T-helper 9 cell (primary cell): ENCODE data around the gene OCEL1.
A peak's percentile ranks its signal among the peaks of the same experiment; 100 is the strongest.
"Not testable (repeated sequence)": the region's sequence is repeated elsewhere in the genome, so short reads cannot be mapped to it uniquely, and the experiment has no call there.

Source experiments
- DNase-seq: peaks from one replicate; pipeline ENCODE4 v3.0.0-alpha.2; 2020

Gene OCEL1

GRCh38 chr19:17266026-17266425 is 40.0 kb downstream of the OCEL1 start:
- no peak for DNase-seq

- no peak for DNase-seq
Measured at GRCh38 chr19:17266589-17266974, 40.6 kb downstream of the OCEL1 start.

GRCh38 chr19:17266975-17267788 is 41.2 kb downstream of the OCEL1 start, which contains the start of gene BABAM1:
BABAM1 (plus strand) TSS chr19:17267443; CDS start chr19:17268807, 1,364 bp downstream.
- peak; percentile 87 for DNase-seq

- DNase-seq = no peak
Measured at GRCh38 chr19:17268754-17269153, 42.7 kb downstream of the OCEL1 start.

GRCh38 chr19:17274892-17275291 is 48.9 kb downstream of the OCEL1 start:
- DNase-seq = not testable (repeated sequence)

GRCh38 chr19:17275441-17276175 is 49.6 kb downstream of the OCEL1 start:
- DNase-seq = no peak
